HG03039 (cell line): ENCODE results near the gene ARPC1B.
"Not testable (repeated sequence)": the region's sequence is repeated elsewhere in the genome, so short reads cannot be mapped to it uniquely, and the experiment has no call there.

Experiments used
- ATAC-seq: cut with Tn5 transposase; IDR thresholded peaks from one replicate; pipeline ENCODE4 v1.9.1; 2021; ENCODE audit warnings: mild to moderate bottlenecking, moderate library complexity; ENCODE audit not compliant: unreplicated experiment

The ARPC1B gene

DNA sequence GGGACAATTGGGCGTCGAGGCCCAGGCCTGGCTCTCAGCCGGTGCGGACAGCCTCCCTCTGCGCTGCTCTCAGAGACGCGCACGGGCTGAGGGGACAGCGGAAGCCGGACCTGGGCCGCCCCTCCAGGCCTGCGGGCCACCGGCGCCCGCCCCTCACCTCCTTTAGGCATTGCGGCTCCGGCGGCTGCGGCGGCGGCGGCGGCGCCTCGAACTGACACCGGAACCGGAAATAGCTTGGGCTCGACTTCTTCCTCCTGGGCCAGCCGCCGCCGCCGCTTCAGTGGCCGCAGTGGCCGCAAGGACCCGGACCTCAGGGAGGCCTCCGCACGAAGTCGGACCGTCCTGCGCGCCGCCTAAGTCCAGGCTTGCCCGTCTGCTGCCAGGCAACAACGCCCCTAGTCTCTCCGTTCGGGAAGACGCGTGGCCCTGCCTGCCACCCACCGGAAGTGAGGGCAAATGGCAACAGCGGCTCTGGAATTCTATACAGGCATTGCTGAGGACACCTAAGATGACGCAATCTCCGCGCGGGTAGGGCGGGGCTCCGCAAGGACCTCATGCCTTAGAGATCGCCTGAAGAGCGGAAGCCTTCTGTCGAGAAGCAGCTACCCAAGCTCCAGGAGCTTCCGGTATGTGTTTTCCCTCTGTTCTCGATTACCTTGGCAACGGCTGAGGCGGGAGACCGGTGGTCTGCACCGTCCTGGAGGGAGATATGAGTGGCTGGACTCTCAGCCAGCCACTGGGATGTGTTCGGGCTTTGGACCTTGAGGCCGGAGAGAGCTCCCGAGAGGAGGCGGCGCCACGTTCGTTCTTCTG is 34.1 kb downstream of the ARPC1B start, which contains the start of the genes BUD31 and PDAP1:
BUD31 (plus strand) TSS at position 591 of the 813 bp plus-strand sequence. CDS start 2,124 bp downstream, outside the sequence.
PDAP1 (minus strand) TSS at position 219 of the 813 bp plus-strand sequence; CDS start at position 170, 49 bp downstream.
- peak; percentile 82 for ATAC-seq

GRCh38 chr7:99409192-99409572 is 34.7 kb downstream of the ARPC1B start:
- ATAC-seq = no peak

DNA sequence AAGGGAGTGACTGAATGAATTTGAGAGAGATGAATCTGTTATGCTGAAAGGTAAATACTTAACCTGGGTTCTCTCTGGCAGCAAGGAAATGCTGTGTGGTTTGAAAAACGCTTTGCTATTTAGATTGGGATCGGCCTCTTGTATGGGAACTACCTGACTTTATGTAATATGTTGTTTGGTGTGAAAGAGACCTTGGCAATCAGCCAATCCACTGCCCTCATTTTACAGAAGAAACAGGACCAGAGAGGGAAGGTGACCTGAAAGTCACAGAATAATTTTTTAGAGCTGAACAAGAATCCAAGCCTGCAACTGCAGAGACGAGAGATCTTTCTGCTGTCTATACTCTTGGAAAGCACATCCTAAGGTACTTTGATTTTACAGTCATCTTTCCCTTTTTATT is 35.3 kb downstream of the ARPC1B start:
- no peak for ATAC-seq

GRCh38 chr7:99410635-99411034 is 36.1 kb downstream of the ARPC1B start:
- no peak for ATAC-seq

- ATAC-seq = not testable (repeated sequence)
Measured at GRCh38 chr7:99415513-99416127, 41.1 kb downstream of the ARPC1B start.

DNA sequence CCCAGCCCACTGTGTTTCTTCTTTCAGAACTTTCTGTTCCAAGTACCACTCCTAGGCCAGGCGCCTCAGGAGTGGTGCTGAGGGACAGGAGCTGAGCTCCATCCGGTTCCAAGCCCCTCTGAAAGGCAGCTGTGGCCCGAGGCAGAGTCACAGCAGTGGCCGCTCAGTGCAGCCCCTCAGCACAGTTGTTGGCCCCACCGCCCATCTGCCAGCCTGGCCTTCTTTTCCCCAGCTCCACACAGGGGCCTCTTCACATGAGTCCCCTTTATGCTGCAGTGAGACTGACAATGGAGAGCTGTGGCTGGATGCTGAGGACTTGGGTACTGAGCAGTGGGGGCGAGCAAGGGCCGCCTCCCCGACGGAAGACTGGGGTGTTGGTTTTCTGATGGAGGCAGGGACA is 43.7 kb downstream of the ARPC1B start:
- ATAC-seq = no peak

DNA sequence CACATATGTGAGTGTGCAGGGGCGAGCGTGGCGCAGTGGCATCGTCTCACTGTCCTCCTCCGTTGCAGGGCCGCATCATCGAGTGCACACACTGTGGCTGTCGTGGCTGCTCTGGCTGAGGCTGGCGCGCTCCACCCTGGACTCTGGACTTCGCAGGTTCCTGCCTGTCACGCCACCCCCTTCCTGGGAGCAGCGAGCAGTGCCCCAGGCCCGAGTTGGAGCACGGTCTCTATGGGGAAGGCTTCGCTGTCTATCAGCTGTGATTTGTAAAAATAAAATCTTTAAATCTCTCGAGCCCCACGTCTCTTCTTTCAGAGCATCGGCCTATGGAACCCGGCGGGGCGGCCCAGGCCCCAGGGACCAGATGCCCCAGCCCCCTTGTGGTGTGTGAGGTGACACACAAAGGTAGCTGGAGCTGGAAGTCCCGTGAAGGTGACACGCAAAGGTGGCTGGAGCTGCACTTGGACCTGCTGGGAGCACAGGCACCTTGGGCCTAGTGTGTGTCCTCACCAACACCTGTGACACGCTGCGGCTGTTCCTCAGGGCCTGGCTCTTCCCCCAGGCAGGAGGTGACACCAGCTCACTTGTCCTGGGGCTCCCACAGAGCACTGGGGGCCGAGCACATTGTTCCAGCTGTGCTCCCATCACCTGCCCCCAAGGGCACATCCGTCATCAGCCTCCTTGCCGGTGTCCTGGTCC is 44.9 kb downstream of the ARPC1B start:
- ATAC-seq = no peak

- no peak for ATAC-seq
Measured at GRCh38 chr7:99420213-99420612, 45.7 kb downstream of the ARPC1B start.

GRCh38 chr7:99420986-99421385 is 46.5 kb downstream of the ARPC1B start:
- ATAC-seq = no peak

DNA sequence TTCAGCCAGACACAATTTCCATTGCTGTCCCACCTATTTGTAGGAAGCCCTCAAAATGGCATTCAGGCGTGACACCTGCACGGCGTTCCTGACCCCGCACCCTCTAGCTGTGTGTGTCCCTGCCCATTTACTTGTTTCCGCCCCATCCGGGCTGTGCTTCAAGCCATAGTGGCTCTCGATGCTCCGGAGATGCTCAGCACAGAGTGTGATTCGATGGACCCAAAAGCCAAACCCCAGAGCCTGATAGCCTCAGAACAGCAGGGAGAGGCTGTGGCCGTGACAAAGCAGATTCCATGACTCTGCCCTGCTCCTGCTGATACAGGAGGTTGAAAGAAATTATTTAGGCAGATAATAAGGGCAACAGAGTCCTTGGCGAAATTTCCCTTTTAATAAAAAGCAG is 47.7 kb downstream of the ARPC1B start:
- no peak for ATAC-seq

- no peak for ATAC-seq
Measured at GRCh38 chr7:99422625-99423024, 48.1 kb downstream of the ARPC1B start.

- ATAC-seq = no peak
Measured at GRCh38 chr7:99424932-99425730, 50.6 kb downstream of the ARPC1B start.

DNA sequence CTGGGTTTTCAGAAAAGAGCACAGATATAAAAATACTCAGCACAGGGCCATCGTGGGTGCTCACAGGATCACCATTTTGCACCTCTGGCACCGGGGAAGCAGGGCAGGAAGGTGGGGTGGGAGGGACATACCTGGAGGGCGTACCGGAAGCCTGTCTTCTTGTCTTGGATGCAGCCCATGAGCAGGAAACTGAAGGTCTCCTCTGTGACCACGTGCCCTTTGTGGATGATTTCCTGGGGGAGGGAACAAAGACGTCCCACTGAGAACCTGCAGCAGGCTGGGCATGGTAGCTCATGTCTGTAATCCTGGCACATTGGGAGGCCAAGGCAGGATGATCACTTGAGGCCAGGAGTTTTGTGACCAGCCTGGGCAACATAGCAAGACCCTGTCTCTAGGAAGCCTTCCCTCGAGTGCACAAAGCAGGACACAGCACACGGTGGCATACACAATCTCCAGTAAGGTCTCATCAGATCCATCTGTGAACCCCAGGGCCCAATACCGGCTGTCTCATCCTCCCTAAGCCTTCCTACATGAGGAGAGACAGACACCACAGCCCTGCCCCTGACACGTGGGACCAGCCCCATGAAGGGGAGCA is 54.5 kb downstream of the ARPC1B start:
- no peak for ATAC-seq

DNA sequence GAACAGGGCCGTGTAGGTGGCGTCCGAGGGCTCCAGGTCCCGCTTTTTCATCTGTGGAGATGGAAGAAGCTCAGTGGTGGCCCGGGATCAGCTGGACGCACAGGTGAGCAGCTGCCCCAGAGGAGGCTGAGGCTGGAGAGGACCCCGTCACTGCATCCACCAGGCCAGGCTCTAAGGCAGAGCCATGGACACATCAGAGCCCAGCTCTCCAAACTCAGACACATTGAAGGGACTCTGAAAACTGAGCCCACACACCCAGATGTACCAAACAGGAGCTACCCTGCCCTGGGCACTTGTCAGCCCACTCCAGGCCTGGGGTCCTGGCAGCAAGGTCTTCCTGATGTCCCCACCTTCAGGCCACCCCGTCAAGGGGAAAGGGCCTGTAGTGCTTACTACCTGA is 55.2 kb downstream of the ARPC1B start:
- ATAC-seq = no peak

- ATAC-seq = not testable (repeated sequence)
Measured at GRCh38 chr7:99431756-99432540, 57.4 kb downstream of the ARPC1B start.

GRCh38 chr7:99433158-99433557 is 58.6 kb downstream of the ARPC1B start:
- ATAC-seq = no peak

DNA sequence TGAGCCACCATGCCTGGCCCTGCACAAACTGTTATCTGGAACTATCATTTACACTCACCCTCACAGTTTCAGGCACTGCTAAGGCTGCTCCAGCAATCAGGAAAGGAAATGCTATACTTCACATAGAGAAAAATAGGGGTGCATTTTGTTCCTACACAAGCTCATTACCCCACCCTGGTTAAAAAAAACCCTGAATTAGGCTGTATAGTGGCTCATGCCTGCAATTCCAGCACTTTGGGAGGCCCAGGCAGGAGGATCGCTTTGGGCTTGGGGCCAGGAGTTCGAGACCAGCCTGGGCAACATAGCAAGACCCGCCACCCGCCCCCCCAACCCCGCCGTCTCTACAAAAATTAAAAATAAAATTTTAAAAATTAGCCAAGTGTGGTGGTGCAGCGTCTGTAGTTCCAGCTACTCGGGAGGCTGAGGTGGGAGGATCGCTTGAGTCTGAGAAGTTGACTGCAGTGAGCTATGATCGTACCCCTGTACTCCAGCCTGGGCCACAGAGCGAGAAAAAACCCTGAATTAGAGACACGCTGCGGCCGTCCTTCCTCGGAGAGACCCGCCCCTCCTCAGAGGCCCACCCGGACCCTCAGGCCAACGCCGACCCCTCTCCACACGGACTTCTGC is 63.5 kb downstream of the ARPC1B start:
- ATAC-seq = no peak

DNA sequence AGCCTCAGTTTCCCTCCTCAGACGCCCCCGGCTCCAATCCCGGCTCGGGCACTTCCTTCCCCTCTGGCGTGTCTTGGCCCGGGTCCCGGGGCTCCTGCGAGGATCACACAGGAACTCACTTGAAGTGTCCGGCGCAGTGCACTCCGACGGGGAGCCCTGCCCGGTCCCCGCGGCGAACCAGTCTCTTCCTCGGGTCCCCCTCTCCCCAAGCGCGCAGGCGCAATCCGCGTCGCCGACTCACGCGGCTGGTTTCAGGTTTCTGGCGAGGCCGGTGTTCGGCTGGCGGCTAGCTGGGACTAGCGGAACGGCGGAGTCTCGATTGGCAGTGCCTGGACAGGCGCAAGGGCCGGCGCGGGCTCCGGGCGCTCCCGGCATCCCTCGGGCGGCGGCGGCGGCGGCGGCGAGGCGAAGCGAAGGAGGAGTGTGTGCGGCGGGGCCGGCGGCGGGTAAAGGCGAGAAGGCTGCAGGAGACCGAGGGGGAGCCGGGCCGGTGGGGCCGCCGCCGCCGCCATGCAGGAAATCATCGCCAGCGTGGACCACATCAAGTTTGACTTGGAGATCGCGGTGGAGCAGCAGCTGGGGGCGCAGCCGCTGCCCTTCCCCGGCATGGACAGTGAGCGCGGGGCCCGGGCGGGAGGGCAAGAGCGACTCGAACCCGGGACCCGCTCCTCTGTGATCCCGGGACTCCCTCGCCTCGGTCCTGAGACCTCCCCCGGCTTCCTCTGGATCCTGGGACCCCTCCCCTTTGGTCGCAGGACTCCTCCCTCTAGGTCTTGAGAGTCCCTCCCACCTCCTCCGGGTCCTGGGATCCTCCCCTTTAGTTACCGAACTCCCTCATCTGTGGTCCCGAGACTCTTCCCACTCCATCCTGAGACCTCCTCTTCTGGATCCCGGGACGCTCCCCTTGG is 64.3 kb downstream of the ARPC1B start, which contains the start of the genes CPSF4 and PTCD1:
CPSF4 (plus strand) TSS at position 371 of the 908 bp plus-strand sequence; CDS start at position 511, 140 bp downstream.
PTCD1 (minus strand) TSS at position 226 of the 908 bp plus-strand sequence. CDS start 3,556 bp downstream, outside the sequence.
- peak; percentile 86 for ATAC-seq
